OCI-M1 (cell line): ENCODE measurements around the gene SFXN4.

Source experiments
- DNase-seq: peaks from one replicate; lab custom pipeline; 2025; lab: John Stamatoyannopoulos, UW

Gene SFXN4, protein sequence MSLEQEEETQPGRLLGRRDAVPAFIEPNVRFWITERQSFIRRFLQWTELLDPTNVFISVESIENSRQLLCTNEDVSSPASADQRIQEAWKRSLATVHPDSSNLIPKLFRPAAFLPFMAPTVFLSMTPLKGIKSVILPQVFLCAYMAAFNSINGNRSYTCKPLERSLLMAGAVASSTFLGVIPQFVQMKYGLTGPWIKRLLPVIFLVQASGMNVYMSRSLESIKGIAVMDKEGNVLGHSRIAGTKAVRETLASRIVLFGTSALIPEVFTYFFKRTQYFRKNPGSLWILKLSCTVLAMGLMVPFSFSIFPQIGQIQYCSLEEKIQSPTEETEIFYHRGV

DNA sequence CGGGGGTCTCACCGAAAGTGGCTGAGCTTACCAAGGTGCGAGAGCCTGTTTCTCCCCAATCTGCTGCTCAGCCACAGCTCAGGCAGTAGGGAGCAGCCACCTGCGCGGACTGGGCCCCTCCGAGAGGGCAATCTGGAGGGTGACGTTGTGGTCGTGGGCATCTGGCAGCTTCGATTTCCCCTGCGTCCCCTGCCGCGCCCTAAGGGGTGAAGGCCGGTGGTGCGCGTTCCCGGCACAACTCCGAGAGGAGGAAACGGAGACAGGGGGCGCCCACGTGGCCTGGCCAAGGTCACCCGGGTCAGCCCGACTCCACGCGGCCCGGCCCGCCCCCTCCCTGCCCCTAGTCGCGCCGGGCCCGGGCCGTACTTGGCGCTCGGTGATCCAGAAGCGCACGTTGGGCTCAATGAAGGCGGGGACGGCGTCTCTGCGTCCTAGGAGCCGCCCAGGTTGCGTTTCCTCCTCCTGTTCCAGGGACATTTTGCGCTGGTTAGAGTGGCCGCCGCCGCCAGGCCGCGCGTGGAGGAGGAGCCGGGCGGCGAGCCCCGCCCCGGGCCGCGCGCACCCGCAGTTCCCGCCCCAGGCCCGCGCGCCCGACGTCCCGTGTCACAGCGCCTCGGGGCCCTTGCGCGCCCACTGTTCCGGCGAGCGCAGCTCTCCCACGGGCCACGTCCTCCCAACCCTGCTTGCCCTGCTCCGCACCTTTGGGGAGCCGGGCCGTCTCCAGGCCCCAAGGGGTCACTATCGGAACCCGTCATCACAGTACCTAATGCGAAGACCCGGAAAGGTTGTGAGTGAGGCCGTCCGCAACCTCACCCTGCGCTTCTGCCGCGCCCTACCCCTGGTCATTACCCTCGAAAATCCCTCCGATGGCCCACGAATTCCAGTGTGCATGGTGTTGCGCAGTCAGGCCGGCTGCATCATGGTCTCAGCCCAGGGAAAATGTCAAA lies at the start of gene SFXN4:
Gene SFXN4, minus strand, starts transcription at position 544 of the 947 bp plus-strand sequence. Its CDS starts 67 bp downstream, at position 477.
- DNase-seq: peak; percentile 89

DNA sequence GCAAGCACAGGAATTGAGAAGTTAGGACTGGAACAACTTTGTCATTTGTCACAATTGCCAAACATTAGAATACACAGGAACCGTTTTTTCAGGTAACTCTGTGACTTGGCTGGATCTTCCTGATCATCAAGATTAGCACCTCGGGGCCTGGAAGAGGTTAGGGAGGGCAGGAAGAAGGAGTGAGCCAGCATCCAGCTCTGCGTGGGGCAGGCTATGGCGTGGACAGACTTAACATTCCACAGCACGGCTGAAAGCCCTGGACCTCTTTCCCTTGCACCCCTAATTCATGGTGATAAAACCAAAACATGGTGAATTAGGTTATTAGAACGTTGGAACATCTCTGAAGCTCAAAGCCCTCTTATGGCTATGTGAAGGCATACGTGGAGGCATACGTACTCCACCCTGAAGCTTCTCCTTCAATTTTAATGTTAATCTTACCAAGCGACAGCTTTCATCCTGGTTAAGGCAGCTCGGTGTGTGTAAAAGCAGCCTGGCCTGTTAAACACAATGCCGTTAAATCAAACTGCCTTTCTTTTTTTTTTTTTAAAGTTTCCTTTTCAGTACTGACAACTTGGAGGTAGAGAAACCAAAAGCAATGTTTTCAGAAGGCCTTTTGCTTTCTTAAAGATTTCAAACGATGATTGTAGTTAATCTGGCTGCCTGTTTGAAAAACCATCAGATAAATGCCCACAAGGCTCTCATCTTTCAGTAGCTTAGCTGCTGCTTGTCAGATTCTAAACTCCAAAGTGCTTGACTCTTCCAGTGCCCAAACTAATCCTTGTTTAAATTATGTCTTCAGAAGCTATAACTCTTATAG lies 46.3 kb upstream of the SFXN4 start:
- peak; percentile 45 for DNase-seq

DNA sequence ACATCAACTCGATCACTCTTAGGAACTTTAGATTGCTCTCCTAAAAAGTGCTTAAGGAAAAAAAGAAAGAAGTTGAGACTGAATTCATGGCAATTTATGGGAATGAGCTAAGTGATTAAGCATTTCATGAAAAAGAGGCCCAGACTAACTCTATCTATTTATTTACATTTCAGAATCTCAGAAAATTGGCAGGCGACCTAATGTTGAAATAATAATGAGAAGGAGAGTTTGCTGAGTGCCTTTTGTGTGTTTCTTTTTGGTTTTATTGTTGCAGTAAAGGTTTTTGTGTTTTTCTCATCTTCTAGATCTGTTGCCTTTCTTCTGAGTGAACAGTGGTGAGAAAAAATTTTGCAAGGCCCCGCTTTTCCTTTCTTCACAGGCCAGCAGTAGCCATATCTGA lies 45.7 kb upstream of the SFXN4 start:
- no peak for DNase-seq

DNA sequence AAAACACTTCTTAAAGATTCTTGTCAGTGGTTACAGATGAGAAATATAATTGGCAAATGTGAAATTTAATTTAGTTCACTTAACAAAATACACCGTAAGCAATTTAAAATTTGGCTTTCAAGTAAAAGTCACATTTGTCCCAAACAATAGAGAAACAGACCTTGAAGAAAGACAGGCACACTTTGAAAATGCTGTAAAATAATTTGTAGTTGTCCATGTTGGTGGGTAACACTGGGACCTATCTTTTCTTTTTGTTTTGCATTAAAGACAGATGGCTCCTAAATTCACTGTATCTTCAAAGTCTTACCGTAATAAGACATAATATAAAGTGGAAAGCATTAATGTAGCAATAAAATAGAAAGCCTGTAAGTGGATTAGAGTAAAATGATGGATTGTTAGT lies 45.1 kb upstream of the SFXN4 start:
- DNase-seq: no peak

DNA sequence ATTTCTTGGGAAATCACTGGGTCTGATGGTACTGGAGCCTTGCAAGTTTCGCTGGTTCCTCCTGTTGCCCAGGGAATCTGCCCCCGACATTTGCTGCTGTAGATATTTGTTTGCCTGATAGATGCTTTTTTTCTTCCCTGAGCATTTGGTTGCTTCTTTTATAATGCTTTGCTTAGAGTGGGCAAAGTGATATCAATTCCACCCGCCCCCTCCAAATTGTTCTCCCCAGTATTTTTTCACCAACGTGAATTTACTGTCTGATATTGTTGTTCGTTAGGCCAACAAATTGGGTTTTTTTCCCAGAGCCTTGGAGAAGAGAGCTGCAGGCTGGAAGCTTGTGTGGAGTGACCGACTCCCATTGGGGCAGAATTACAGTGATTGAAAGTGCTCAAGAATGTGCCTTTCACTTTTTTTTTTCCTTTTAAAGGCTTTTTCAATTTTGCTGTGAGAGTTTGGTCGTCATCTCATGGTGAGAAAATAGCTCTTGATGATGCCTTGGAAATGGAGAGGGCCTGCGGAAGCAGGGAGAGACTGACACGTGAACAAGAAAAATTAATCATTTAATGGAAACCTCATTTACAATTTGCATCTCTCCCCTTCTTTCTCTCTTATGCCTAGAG lies 44.3 kb upstream of the SFXN4 start:
- DNase-seq: no peak

DNA sequence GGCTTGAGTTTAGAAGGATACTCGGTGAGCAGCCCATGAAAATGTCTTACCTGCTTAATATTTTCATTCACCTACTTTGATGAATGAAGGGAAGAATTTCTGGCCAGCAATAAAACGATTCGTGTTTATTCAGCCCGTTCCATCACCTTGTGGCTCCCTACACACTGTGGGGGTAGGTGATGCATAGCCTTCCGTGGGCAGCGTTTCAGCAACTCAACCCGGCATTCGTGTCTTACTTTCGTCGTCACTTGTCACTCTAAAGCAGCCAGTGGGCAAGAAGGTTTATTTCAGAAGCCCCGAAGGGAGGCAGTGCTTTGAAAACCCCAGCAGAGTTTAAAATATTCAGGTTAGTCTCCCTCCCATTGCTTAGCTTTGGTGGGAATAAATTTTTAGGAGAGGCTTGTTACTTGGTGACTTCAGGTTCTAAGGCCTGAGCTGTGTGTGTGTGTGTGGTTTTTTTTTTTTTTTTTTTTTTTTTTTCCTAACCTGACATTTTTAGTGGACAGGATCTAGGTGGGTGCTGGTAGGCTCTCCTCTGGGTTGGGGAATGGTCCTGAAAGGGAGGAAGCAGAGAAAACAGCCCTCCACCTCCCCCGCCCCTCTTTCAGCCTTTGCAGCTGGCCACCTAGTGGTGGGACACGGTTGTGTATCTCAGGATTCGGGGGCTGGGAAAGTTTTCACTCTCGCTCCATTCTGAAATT lies 43.7 kb upstream of the SFXN4 start:
- DNase-seq: peak; percentile 70

DNA sequence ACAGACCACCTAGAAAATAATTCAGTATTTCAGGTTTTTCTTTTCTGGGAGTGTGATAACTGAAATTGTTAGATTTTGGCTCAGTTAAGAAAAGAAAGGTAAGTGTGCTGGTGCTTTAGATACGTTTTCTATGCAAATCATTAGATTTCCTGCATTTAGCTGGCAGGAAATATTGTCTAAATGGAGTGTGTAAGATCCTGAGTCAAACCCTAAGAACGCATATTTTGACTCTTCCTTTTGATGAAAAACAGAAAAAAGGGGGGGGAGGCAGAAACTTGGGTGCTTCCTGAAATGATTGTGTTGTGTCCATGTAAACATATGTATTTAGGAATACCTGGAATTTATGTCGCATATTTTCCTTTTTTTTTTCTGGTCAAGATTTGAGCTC lies 43.0 kb upstream of the SFXN4 start:
- DNase-seq: no peak

DNA sequence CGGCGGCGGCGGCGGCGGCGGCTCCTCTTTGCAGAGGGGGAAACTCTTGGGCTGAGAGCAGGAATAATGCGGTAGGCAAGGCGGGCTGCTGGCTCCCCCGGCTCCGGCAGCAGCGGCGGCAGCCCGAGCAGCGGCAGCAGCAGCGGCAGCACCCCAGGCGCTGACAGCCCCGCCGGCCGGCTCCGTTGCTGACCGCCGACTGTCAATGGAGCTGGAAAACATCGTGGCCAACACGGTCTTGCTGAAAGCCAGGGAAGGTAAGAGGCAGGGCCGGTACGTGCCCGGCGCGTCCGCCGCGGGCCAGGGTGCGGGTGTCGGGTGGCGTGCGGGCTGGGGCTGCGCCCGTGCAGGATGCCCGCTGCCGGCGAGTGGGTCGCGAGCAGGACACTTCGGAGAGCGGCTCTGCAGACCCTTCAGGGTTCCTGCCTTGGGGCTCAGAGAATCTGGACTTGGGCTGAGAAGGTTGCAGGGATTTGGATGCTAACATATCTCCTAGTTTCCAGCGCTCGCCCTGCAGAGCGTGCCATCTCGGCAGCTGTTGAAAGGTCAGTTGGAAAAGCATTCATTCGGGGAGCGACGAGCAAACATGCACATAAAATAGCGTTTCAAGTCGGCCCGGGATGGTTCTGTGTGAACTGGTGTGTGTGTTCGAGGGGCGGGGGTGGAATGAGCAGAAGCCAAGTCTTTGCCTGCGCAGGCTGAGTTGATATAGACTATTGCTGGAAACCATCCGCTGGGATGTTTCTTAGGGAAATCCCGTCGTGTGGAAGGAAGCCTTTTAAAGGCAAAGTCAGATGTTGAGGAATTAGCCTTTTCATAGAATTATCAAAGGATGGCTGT lies 42.4 kb upstream of the SFXN4 start:
- peak; percentile 45 for DNase-seq

DNA sequence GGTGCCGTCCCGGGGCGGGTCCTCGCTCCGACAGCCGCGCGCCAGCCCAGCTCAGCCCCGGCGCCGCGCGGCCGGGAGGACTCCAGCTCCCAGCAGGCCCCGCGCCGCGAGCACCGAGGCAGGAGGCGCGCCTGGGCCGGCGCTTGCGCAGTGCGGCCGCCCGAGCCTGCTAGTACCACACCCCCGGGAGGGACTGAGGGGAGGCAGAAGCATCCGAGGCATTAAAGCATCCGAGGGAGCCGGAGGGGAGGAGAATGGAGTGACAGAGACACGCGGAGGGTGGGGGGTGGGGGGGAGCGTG lies 41.8 kb upstream of the SFXN4 start, which contains the start of gene GRK5:
Gene GRK5, plus strand, starts transcription at position 206 of the 301 bp plus-strand sequence. CDS start 347 bp downstream, outside the sequence.
- DNase-seq: peak; percentile 95

DNA sequence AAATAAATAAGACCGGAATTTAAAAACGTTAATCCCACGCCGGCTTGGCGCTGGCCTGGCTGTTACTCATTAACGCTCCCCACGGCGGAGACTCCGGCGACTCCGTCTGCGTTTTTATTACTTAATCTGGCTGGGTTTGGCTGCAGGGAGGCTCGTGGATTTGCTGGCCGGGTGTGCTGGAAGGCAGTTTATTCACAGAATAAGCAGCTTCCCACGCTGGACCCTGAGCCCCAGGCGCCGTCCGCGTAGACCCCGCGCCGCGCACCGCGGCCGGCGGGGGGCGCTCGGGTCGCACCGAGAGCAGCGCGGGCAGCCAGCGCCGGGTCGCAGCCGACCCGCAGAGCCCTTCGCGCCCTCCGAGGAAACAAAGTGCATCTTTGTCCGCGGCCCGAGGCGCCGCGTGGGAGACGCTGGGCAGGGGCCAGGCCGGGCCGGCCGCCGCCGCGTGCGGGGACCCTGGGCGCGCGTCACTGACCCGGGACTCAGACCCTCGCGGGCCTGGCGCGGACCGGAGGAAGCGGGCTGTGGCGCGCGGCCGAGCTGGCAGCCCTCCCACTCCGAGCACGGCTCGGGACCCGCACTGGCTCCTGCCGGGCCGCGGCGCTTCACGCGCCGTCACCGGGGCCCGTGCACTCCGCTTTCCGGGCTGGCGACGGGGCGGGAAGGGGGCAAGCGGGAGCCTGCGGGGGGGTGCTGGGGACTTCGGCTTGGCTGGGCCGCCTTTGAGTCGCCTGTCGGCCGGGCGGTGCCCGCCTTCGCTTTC lies 41.3 kb upstream of the SFXN4 start:
- peak; percentile 84 for DNase-seq

DNA sequence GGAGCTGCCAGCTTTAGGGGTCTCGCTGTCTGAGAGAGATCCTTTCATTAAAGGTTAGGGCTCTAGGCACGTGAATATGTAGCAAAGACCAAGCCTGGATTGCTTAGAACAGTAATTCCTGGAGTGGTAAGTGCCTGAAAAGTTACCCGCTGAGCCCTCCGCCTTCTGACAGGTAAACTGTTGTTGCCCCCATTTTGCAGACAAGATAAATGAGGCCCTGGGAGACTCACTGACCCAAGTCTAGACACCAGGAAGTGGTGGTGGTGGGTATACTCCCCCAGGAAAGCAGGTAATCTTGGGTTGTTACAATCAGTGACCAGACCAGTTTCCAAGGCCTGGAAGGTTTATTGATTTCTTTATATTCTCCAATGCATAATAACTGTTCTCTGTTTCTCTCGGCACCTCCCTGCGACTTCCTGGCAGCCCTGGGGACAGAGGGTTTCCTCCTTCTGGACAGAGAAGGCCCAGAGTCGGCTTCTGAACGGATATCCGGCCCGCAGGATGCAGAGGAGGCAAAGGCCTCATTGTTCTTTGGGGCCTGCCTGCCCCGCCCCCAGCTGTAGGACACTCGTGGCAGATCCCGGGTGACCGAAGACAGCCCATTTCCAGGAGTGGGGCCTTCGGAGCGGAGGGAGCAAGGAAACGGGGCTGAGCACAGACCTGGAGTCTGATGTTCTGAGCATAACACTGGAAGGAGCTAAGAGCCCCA lies 40.5 kb upstream of the SFXN4 start:
- DNase-seq: no peak

DNA sequence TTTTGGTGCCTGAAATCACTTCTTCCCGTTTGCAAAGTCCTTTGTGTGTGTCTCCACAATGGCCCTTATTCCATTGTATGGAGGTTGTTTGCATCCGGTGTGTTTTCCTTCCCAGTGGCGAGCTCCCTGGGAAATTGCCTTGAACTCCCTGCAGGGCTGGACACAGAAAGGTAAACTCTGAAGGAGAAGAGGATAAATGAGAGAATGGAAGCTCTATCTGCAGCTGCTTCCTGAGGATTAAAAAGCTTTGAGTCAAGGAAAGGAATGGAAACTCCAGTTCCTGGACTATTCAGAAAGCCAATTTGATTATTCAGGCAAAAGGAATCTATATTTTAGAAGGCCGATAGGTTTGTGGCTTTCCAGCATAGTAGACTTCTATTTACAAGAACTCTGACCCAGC lies 37.5 kb upstream of the SFXN4 start:
- no peak for DNase-seq

DNA sequence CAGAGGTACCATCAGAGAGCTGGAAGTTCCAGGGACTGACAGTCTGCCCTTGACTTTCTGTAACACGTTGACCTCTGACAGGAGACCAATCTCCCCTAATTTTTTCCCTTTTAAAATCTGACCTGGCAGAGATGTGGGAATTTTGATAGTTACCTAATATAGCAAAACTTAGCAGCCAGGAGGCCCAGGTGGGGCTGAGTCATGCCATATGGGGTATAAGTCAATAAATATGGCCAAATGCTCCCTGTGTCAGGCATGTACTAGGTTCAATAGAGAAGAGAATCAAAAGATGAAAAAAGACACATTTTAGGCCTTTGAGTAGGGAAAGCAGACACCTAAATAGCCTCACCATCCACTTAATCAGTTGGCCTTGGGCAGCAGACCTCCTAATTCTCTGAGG lies 35.7 kb upstream of the SFXN4 start:
- no peak for DNase-seq

DNA sequence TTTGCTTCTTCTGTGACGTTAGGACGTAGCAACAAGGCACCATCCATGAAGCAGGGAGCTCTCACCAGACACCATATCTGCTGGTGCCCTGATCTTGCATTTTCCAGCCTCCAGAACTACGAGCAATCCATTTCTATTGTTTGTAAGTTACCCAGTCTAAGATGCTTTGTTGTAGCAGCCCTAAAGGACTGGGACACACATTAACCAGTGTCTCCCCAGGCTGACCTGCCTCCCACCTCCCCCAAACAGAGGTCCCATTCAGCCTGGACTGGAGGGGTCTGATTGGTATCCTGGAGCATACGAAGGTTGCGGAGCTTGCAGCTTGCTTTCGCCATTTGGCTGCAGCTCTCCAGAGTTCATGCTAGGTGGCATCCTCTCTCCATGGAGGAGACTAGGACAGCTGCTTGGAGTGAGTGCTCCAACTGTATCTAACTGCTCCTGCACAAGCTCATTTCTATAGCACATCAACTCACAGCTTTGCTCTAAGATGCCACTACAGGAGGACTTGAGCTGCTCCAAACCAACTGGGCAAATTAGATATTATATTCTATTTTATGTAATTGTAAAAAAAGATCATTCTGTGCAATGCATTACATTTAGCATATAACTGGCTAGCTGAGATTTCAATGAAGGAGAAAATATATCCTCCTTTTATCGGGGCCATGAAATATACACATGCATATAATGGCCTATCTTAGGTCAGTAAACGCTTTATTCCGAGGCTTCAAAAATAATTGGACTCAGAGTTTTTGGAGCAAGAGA lies 33.9 kb upstream of the SFXN4 start:
- DNase-seq: peak; percentile 85

DNA sequence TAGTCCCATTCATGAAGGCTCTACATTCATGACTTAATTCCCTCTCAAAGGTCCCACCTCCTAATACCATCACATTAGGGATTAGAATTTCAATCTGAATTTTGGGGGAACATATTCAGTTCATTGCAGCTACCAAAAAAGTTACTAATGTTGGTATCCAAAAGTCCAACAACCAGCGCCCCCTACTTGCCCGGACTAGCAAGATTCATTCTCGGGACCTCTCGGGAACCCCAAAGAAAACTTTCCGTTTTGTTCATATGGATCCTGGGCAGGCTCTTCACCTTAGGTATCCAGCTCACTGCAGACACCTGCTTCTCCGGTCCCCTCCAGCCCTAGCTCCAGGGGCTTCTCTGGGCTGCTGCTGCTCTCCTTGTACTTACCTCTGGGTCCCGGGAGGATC lies 32.9 kb upstream of the SFXN4 start:
- peak; percentile 53 for DNase-seq

DNA sequence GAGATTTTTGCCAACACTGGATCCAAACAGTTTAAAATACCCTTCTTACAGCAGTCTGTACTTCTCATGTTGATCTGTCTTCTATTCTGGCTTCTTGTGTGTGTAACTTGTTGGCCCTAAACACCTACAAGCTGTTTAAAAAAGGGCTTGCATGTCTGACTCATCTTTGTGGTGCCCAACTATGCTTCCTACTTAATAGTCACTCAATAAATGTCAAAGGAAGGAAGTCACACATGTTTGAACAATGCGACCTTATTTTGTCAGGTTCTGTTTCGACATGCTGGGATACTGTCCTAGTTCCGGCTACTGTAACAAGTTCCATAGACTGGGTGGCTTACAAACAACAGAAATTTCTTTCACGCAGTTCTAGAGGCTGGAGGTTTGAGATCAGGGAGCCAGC lies 32.4 kb upstream of the SFXN4 start:
- DNase-seq: no peak

DNA sequence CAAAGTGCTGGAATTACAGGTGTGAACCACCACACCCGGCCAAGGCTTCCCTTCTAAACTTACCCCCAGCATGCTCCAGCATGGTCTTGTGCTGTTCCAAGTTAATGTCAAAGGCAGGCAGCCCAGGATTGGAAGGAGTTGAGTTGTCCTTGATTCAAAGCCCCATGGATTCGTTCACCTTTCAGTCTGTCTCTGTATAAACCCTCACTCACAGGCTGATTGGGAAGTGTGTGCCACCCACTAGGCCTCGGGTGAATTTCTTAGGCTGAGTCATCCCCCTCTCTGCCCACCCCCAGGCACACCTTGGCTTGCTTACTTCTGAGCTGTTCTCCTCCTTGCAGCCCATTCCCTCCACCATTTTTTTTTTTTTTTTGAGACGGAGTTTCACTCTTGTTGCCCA lies 26.4 kb upstream of the SFXN4 start:
- no peak for DNase-seq
